H1 (cell line): ENCODE measurements around the gene SYVN1. TPM values are rescaled to one million over a fixed set of nuclear protein-coding genes. Genes with fewer than 3 reads are reported as not detected.
A peak's percentile ranks its signal among the peaks of the same experiment; 100 is the strongest.

Experiments used
- CTCF ChIA-PET: fragments of 300-600 bp; sonication (Branson Sonifier 250); formaldehyde crosslinking; loops from one replicate; lab custom pipeline; 2021; ENCODE audit not compliant: partially characterized antibody; lab: Charles Lee
- POLR2A ChIA-PET: fragments of 300-600 bp; sonication (Branson Sonifier 250); formaldehyde crosslinking; loops from one replicate; lab custom pipeline; 2021; ENCODE audit warnings: inconsistent platforms; ENCODE audit not compliant: partially characterized antibody; lab: Charles Lee
- DNase-seq, 2 experiments: peaks; one replicate each; pipeline versions ENCODE4 v3.0.0 to v3.0.0-alpha.2; 2010 to 2022; ENCODE audit warnings: low spot score in 2 of 2, low read depth in 1 of 2, mixed read lengths in 1 of 2
- FAIRE-seq: peaks from 2 replicates; lab custom pipeline; 2011; peaks lifted over from hg19 to GRCh38; lab: Jason Lieb, UNC
- H2AFZ ChIP-seq: 2 replicates; pipeline ENCODE4 v1.8.1; 2012; ENCODE audit warnings: low read length, inconsistent platforms
- H2AK5ac ChIP-seq: 2 replicates; pipeline ENCODE4 v1.6.1; 2013; ENCODE audit warnings: low read depth, low read length
- H2BK120ac ChIP-seq: replicated peaks from 2 replicates; pipeline ENCODE3; 2013; ENCODE audit warnings: low read depth, low read length, inconsistent platforms
- H2BK12ac ChIP-seq: 2 replicates; pipeline ENCODE4 v1.6.1; 2013; ENCODE audit warnings: low read depth, low read length
- H2BK15ac ChIP-seq: 2 replicates; pipeline ENCODE4 v1.6.1; 2013; ENCODE audit warnings: low read length
- H2BK20ac ChIP-seq: 2 replicates; pipeline ENCODE4 v1.6.1; 2013; ENCODE audit warnings: low read length
- H2BK5ac ChIP-seq: 2 replicates; pipeline ENCODE4 v1.6.1; 2013; ENCODE audit warnings: low read depth, low read length
- H3K14ac ChIP-seq: 2 replicates; pipeline ENCODE4 v1.6.1; 2013; ENCODE audit warnings: inconsistent platforms; ENCODE audit not compliant: insufficient read length
- H3K18ac ChIP-seq: 2 replicates; pipeline ENCODE4 v1.6.1; 2013; ENCODE audit warnings: low read length; ENCODE audit errors: extremely low read depth
- H3K23ac ChIP-seq: 2 replicates; pipeline ENCODE4 v1.6.1; 2013; ENCODE audit warnings: inconsistent platforms; ENCODE audit not compliant: insufficient read length
- H3K23me2 ChIP-seq: 2 replicates; pipeline ENCODE4 v1.6.1; 2013; ENCODE audit warnings: low read depth, low read length
- H3K27ac ChIP-seq: 2 replicates; pipeline ENCODE4 v1.6.1; 2011; ENCODE audit warnings: low read depth, low read length, inconsistent platforms
- H3K27me3 ChIP-seq, 4 experiments: replicated peaks in 1 of 4; 1 replicate in 1 of 4; 2 replicates in 3 of 4; pipeline versions ENCODE4 v1.6.1 to v1.8.1; 2011 to 2013; ENCODE audit warnings: low read length in 3 of 4, mild to moderate bottlenecking in 3 of 4, inconsistent platforms in 2 of 4, mixed read lengths in 2 of 4, moderate library complexity in 1 of 4; ENCODE audit not compliant: control insufficient read depth in 3 of 4, insufficient read depth in 3 of 4; ENCODE audit errors: extremely low read depth in 1 of 4
- H3K36me3 ChIP-seq, 4 experiments: 2 replicates each; pipeline versions ENCODE4 v1.6.1 to v1.8.1; 2011 to 2013; ENCODE audit warnings: mild to moderate bottlenecking in 4 of 4, low read length in 3 of 4, moderate library complexity in 2 of 4, control low read depth in 1 of 4, inconsistent platforms in 1 of 4; ENCODE audit not compliant: insufficient read depth in 4 of 4, control insufficient read depth in 2 of 4
- H3K4ac ChIP-seq: replicated peaks from 2 replicates; pipeline ENCODE3; 2013; ENCODE audit warnings: low read length, low read depth, mixed read lengths, inconsistent platforms; ENCODE audit not compliant: insufficient read length
- H3K4me1 ChIP-seq, 4 experiments: replicated peaks in 1 of 4; 1 replicate in 1 of 4; 2 replicates in 3 of 4; pipeline versions ENCODE4 v1.6.1 to v1.8.1; 2011 to 2013; ENCODE audit warnings: low read length in 3 of 4, inconsistent platforms in 2 of 4, mixed read lengths in 1 of 4; ENCODE audit not compliant: insufficient read depth in 4 of 4, control insufficient read depth in 3 of 4
- H3K4me2 ChIP-seq, 2 experiments: 2 replicates each; pipeline versions ENCODE4 v1.6.1 to v1.8.1; 2011 to 2013; ENCODE audit warnings: low read depth in 2 of 2, low read length in 2 of 2, control low read depth in 1 of 2, inconsistent platforms in 1 of 2, mild to moderate bottlenecking in 1 of 2; ENCODE audit not compliant: insufficient read depth in 1 of 2
- H3K4me3 ChIP-seq, 4 experiments: fragments of 200-600, 300-600 bp in 1 of 4; sonication (generic), shearing (Covaris generic), sonication (Bioruptor Twin) in 1 of 4; 2 replicates each; pipeline versions ENCODE4 v1.5.1 to v1.8.1; 2011 to 2016; ENCODE audit warnings: low read length in 4 of 4, low read depth in 3 of 4, control low read depth in 2 of 4, inconsistent platforms in 2 of 4, mild to moderate bottlenecking in 2 of 4, mixed read lengths in 1 of 4, moderate library complexity in 1 of 4; ENCODE audit not compliant: insufficient read depth in 2 of 4; ENCODE audit errors: extremely low read depth in 1 of 4
- H3K56ac ChIP-seq: replicated peaks from 2 replicates; pipeline ENCODE3; 2013; ENCODE audit warnings: low read depth, mild to moderate bottlenecking, mixed read lengths, low read length, inconsistent platforms; ENCODE audit not compliant: insufficient read length
- H3K79me1 ChIP-seq: 2 replicates; pipeline ENCODE4 v1.6.1; 2013; ENCODE audit warnings: low read depth, low read length, control low read depth
- H3K79me2 ChIP-seq, 2 experiments: 2 replicates each; pipeline versions ENCODE4 v1.6.1 to v1.8.1; 2012 to 2013; ENCODE audit warnings: low read length in 2 of 2, mild to moderate bottlenecking in 2 of 2, inconsistent platforms in 1 of 2; ENCODE audit not compliant: insufficient read depth in 2 of 2, control insufficient read depth in 1 of 2
- H3K9ac ChIP-seq, 4 experiments: replicated peaks in 1 of 4; 1 replicate in 1 of 4; 2 replicates in 3 of 4; pipeline versions ENCODE4 v1.6.1 to v1.8.1; 2011 to 2013; ENCODE audit warnings: low read depth in 3 of 4, low read length in 3 of 4, control low read depth in 2 of 4, mild to moderate bottlenecking in 2 of 4, moderate library complexity in 2 of 4, inconsistent platforms in 1 of 4; ENCODE audit errors: extremely low read depth in 1 of 4
- H3K9me3 ChIP-seq, 2 experiments: 2 replicates each; pipeline versions ENCODE4 v1.6.1 to v1.8.1; 2012 to 2013; ENCODE audit warnings: mild to moderate bottlenecking in 2 of 2, moderate library complexity in 2 of 2, control low read depth in 1 of 2, inconsistent platforms in 1 of 2, low read depth in 1 of 2, low read length in 1 of 2, mixed read lengths in 1 of 2; ENCODE audit not compliant: insufficient read depth in 2 of 2
- H4K20me1 ChIP-seq, 2 experiments: replicated peaks in 1 of 2; 2 replicates each; pipeline versions ENCODE3 to v1.8.1; 2011 to 2013; ENCODE audit warnings: inconsistent platforms in 2 of 2, low read length in 2 of 2, mild to moderate bottlenecking in 1 of 2; ENCODE audit not compliant: insufficient read depth in 2 of 2, control insufficient read depth in 1 of 2
- H4K5ac ChIP-seq: 2 replicates; pipeline ENCODE4 v1.6.1; 2013; ENCODE audit warnings: low read length, low read depth, mixed read lengths, inconsistent platforms; ENCODE audit not compliant: insufficient read length
- H4K8ac ChIP-seq: 2 replicates; pipeline ENCODE4 v1.8.0; 2013; ENCODE audit warnings: mild to moderate bottlenecking, moderate library complexity, low read length, inconsistent platforms; ENCODE audit not compliant: insufficient read depth; ENCODE audit errors: extremely low read depth
- H4K91ac ChIP-seq: replicated peaks from 2 replicates; pipeline ENCODE3; 2013; ENCODE audit warnings: low read length, mixed read lengths, inconsistent platforms; ENCODE audit not compliant: insufficient read length
- CBX5 ChIP-seq: fragments of 300-800, 300-1000 bp; sonication (generic); IDR thresholded peaks from 2 replicates; pipeline ENCODE4 v1.7.1; 2016; ENCODE audit warnings: antibody characterized with exemption, low read length, low read depth
- CBX8 ChIP-seq: fragments of 300-800, 300-1000 bp; sonication (generic); IDR thresholded peaks from 2 replicates; pipeline ENCODE4 v1.7.1; 2016; ENCODE audit warnings: low read depth, low read length, borderline replicate concordance
- HDAC2 ChIP-seq, 2 experiments: fragments of 300-600 bp in 1 of 2; sonication (generic) in 1 of 2; IDR thresholded peaks; 2 replicates each; pipeline ENCODE4 v1.6.1; 2011 to 2012; ENCODE audit warnings: low read depth in 2 of 2, low read length in 2 of 2, mild to moderate bottlenecking in 2 of 2, moderate library complexity in 2 of 2, borderline replicate concordance in 1 of 2, inconsistent platforms in 1 of 2
- KDM4A ChIP-seq: IDR thresholded peaks from one replicate; pipeline ENCODE4 v1.7.1; 2012; ENCODE audit warnings: low read depth, mild to moderate bottlenecking, moderate library complexity, low read length, inconsistent platforms; ENCODE audit not compliant: severe bottlenecking
- RBBP5 ChIP-seq: IDR thresholded peaks from 2 replicates; pipeline ENCODE4 v1.7.1; 2012; ENCODE audit warnings: low read depth, mild to moderate bottlenecking, inconsistent platforms, low read length, moderate library complexity, borderline replicate concordance
- RFX5 ChIP-seq: IDR thresholded peaks from 2 replicates; pipeline ENCODE4 v1.6.1; 2011; ENCODE audit warnings: low read depth, low read length, improper control_type of control experiment, borderline replicate concordance
- WGBS, 2 experiments: shearing (Covaris generic) in 1 of 2; methylation state at CpG; one replicate each; pipeline versions ENCODE4 v1.1.6 to v1.1.7; 2013 to 2015; ENCODE audit warnings: low lambda C conversion rate in 2 of 2, mixed read lengths in 2 of 2, inconsistent platforms in 1 of 2, low coverage in 1 of 2, missing lambda C conversion rate in 1 of 2; ENCODE audit not compliant: insufficient replicate concordance in 2 of 2, insufficient coverage in 1 of 2, insufficient read length in 1 of 2; ENCODE audit errors: extremely low coverage in 1 of 2, missing lambda C conversion rate in 1 of 2; 5-methylcytosine and 5-hydroxymethylcytosine counted together
- polyA plus RNA-seq, 7 experiments: library from polyadenylated mRNA; depleted of rRNA in 3 of 7; stranded (reverse) in 5 of 7; unstranded in 2 of 7; fragments of >200 nt in 5 of 7; fragments of 200-250 nt in 2 of 7; gene quantifications; 1 replicate in 5 of 7; 2 replicates in 1 of 7; 4 replicates in 1 of 7; pipeline versions ENCODE4 v1.2.1 to v1.2.3, GENCODE V29; 2011 to 2013; ENCODE audit warnings: missing spikeins in 2 of 7, mixed read lengths in 2 of 7
- total RNA-seq: library from RNA; stranded (reverse); fragmentation: NEBNext Ultra II Directional; extraction: Animal tissue kit (Norgen Biotek cat#: 25700); gene quantifications from 2 replicates; pipeline ENCODE4 v1.2.1, GENCODE V29; 2021

The SYVN1 gene
- total and polyA plus RNA-seq, 2 of the 8 experiments (the other 6 are each of a cell fraction or from before 2014, with no cell fraction given), result 27.8 to 29.4 TPM

GRCh38 chr11:65085446-65085845 lies 48.9 kb downstream of the SYVN1 start:
- FAIRE-seq, result no peak
- H3K9ac ChIP-seq, result no peak overlapping the region; a peak in 1 of 7 replicates
- 91% methylated on average over 4 of the region's 4 CpGs; no CpG with 5 or more reads in 1 of the 2 experiments for WGBS, 2 experiments
- H3K4me2 ChIP-seq, result peak overlapping the region in 1 of 2 experiments; percentile 88; a peak in 2 of 4 replicates
- no peak overlapping the region for H2BK12ac ChIP-seq
- H3K4me1 ChIP-seq, result peaks cover 0 to 9% (median 4%) of the 10 kb centered on the region in 4 experiments; a peak in 5 of 7 replicates
- H2BK15ac ChIP-seq, result no peak overlapping the region
- H3K18ac ChIP-seq, result no peak overlapping the region
- H3K9me3 ChIP-seq, result no peaks in the 10 kb centered on the region
- peaks cover 0 to 4% of the 10 kb centered on the region in 2 experiments for H4K20me1 ChIP-seq
- no peak overlapping the region for H3K4ac ChIP-seq
- H2BK120ac ChIP-seq, result no peak overlapping the region
- peaks cover 10 to 24% (median 19%) of the 10 kb centered on the region in 4 experiments for H3K36me3 ChIP-seq
- no peak overlapping the region for H4K91ac ChIP-seq
- H2AFZ ChIP-seq, result no peak overlapping the region
- no peak overlapping the region for H4K5ac ChIP-seq
- peaks cover 22% of the 10 kb centered on the region for H3K79me1 ChIP-seq
- H3K27ac ChIP-seq, result no peak overlapping the region
- no peak overlapping the region for H4K8ac ChIP-seq
- TF ChIP-seq KDM4A (no peak), CBX8 (no peak), RFX5 (no peak), RBBP5 (no peak), HDAC2 (IDR thresholded peaks at IDR 0.05; ENCODE audit: borderline replicate concordance in 1 of 2, low read depth in 2 of 2, low read length in 2 of 2) (no peak), CBX5 (no peak)
- peak overlapping the region in 1 of 4 experiments; percentile 99; a peak in 1 of 8 replicates for H3K4me3 ChIP-seq
- no peak overlapping the region for H2BK5ac ChIP-seq
- ChIA-PET POLR2A (interaction anchor here (0.7 to 16.8 kb wide), 6 partner anchors 12 to 44 kb away, joined by 3 to 230 read pairs (median 8); partner anchors contain the start of genes CDCA5, FAU, MRPL49 and VPS51), CTCF (interaction anchor here (0.9 to 2.3 kb wide), 2 partner anchors 25 to 199 kb away, joined by 4 to 7 read pairs; no protein-coding TSS in a partner anchor)
- H3K56ac ChIP-seq, result no peak overlapping the region
- no peak overlapping the region for H2BK20ac ChIP-seq
- no peak for DNase-seq
- peaks cover 10 to 33% of the 10 kb centered on the region in 2 experiments for H3K79me2 ChIP-seq
- H3K14ac ChIP-seq, result no peak overlapping the region
- no peak overlapping the region for H2AK5ac ChIP-seq
- no peak overlapping the region for H3K23ac ChIP-seq
- peaks cover 8% of the 10 kb centered on the region for H3K23me2 ChIP-seq
- no peaks in the 10 kb centered on the region for H3K27me3 ChIP-seq
